ENCODE measurements around the gene MEIOSIN.
"Not testable (repeated sequence)": the region's sequence is repeated elsewhere in the genome, so short reads cannot be mapped to it uniquely, and the experiment has no call there.

Gene MEIOSIN

DNA sequence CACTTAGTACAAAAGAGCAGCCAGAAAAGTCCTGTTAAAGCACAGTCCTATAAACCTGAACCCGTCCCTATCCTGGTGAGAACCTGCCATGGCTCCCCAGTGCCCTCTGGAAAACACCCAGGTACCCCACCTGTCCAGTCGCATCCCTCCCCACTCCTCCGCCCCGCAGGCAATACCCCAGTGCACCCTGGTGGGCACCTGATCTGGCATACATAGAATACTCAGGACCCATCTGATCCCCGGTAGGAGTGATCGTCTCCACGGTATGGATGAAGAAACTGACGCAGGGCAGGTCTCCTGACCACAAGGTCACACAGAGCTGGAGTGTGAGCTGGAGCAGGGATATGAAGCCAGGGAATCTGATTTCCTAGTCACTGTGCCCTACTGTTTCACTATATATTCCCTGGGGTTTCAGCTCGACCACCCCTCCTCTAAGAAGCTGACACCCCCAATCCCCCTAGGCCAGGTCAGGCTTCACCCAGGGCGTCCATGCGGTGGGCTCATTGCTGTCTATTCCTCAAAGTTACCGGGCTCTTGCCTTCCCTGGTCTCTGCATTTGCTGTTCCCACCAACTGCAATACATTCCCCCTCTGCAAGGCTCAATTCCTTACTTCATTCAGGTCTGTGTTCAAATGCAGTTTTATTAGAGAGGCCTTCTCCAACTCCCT is 15.1 kb upstream of the MEIOSIN start:
- no peak for DNase-seq

DNA sequence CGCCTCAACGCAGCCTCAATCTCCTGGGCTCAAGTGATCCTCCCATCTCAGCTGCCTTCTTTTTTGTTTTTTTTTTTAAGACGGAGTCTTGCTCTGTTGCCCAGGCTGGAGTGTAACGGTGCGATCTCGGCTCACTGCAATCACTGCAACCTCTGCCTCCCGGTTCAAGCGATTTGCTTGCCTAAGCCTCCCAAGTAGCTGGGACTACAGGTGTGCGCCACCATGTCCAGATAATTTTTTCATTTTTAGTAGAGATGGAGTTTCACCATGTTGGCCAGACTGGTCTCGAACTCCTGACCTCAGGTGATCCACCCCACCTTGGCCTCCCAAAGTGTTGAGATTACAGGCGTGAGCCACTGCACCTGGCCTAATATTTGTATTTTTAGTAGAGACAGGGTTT is 13.2 kb upstream of the MEIOSIN start:
- not testable (repeated sequence) for DNase-seq

DNA sequence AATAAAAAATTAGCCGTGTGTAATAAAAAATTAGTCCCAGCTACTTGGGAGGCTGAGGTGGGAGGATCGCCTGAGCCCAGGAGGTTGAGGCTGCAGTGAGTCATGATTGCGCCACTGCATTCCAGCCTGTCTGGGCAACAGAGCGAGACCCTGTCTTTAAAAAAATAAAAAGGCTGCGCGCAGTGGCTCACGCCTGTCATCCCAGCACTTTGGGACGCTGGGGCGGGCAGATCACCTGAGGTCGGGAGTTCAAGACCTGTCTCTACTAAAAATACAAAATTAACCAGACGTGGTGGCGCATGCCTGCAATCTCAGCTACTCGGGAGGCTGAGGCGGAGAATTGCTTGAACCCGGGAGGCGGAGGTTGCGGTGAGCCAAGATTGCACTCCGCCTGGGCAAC is 4.6 kb upstream of the MEIOSIN start:
- DNase-seq, result not testable (repeated sequence)

DNA sequence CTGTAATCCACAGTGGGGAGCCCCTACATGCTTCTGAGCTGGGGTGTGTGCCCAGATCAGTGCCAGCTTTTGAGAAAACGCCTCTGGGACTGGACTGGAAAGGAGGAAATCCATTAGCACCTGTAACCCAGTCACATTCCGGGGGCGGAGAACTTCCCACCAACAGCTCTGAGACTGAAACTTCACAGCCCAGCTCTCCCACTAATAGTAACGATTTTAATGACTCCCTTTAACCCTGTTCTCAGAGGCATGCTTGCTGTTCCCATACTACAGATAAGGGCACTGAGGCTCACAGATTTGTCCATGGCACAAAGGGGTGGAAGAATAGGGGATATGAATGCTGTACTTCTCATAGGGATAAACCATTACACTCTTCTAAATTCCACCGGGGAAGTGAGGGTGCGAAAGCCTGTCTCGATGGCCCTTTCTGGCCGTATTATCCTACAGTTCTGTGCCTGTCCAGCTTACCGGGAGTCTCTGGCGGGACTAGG is 3.4 kb upstream of the MEIOSIN start:
- peak in 1 of 2 donors; percentile 25 for DNase-seq

DNA sequence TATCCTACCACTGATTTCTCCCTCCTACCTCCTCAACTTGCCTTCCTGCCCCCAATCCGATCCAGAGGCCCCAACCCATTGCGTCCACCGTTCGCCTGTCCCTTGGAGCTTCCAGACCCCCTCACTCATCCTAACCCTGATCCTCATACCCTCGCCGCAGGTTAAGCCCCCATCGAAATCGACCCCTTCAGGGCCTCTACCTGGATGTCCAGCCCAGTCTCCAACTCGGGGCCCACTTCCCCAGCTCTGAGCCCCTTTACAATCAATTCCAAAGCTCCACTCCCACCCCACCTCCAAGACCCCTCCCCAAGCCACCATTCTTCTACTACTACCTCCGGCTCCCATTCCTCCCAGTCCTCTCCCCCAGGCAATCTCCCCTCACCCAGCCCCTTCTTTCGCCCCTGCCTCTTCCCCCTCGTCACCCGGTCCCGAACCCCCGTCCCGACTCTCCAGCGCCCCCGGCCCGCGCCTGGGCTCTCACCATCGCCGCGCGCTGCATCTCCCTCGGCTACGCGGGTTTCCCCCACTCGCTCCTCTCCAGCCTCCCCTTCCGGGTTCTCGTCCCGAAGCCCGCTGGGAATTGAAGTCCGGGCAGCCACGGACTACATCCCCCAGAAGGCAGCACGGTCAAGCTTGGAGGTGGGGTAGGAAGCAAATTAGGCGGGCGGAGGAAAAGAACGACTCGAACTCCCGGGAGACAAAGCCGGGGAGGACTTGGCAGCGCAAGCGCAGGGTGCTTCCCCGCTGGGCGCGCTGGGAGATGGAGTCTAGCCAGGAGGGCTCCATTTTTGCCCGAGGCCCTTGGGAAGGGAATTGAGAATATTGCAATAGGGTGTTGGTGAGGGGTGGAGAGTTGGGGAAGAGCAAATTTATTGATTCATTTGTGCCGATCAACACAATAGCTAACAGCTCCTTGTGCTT is 2.6 kb upstream of the MEIOSIN start, which contains the start of gene FBXO46:
Gene FBXO46 (minus strand): TSS at position 529 of the 921 bp plus-strand sequence. CDS start 17,401 bp downstream, outside the sequence.
- peak; percentile 96 to 97 for DNase-seq

DNA sequence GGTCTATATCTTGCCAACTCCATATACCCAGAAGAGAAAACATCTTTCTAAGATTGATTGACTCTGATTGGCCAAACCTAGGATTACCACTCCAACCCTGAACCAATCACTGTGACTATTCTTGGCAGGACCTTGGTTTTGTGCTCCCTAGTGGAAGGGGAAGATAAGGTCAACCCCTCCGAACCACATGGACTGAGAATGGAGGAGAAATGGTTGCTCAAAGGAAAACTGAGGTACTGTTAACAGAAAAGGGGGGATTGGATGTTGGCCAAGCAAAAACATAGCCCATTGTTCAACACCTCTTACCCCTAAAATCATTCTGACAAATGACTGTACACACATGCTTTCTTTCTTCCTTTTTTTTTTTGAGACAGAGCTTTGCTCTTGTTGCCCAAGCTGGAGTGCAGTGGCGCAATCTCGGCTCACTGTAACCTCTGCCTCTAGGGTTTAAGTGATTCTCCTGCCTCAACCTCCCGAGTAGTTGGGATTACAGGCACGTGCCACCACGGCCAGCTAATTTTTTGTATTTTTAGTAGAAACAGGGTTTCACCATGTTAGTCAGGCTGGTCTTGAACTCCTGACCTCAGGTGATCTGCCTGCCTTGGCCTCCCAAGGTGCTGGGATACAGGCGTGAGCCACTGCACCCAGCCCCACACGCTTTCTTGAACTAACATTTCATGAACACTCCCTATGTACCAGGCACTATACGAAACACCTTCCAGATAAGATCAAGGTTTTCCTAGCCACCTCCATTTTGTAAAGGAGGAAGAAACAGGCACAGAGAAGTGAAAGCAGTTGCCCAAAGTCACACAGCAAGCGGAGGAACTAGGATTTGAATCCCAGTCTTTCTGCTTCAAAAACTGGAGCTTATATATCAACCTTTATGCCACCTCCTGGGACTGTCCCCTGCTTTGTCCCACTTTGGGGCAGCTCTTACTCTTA is 6.5 kb downstream of the MEIOSIN start:
- DNase-seq, result peak; percentile 56 to 62

DNA sequence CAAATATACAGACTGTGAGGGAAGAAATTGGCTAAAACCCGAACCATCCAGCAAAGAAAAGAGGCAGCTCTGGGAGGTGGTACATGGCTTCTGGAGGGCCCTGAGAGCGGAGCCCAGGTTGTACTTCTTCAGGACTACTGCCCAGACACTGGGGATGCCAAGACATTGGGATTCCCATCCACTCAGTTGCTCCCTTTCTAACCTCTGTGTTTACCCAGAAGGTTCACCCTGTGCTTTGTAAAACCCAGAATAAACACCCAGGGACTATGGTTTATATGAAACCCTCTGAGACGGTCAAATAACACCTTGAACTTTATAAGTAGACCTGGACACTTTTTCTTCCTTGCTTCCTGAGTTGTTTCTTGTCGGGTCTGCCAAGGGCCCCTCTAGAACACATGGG is 9.7 kb downstream of the MEIOSIN start:
- DNase-seq, result no peak

DNA sequence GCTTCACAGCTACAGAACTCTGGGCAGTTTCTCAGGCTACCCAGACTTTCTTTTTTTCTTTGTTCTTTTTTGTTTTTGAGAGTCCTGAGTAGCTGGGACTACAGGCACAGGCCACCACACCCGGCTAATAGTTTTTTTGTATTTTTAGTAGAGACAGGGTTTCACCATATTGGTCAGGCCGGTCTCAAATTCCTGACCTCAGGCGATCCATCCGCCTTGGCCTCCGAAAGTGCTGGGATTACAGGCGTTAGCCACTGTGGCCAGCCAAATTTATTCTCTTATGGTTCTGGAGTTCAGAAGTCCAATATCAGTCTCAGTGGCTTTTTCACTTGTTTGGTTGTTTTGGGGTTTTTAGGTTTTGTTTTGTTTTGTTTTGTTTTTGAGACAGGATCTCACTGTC is 12.4 kb downstream of the MEIOSIN start:
- DNase-seq, result no peak

DNA sequence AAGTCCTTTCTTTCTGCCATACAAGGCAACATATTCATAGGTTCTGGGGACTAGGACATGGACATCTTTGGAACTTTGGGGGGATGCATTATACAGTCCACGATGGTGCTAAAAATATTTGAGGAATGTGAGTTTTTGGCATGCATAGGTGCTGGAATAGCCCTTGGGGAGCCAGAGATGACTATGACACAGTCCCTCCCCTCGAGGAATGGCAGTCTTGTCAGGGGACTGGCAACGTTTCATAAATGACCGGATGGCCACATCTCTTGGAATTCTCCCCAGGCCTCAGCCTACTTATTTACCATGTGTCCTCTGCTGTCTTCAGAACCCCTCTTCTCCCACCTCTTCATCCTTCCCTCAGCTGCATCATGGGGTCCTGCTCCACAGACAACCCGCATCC is 13.6 kb downstream of the MEIOSIN start:
- DNase-seq, result no peak

DNA sequence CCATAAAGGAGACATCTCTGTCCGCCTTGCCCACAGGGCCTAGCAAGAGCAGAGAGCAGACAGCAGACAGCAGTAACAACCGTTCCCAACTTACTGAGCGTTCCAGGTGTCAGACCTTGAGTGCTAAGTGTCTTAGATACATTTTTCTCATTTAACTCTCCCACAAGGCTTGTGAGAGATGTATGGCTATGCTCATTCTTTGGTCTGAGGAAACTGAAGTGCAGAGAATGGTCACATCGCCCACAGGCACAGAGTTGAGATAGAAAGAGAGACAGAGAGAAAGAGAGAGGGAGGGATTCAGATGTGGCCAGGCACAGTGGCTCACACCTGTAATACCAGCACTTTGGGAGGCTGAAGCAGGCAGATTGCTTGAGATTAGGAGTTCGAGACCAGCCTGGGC is 14.3 kb downstream of the MEIOSIN start:
- DNase-seq, result no peak

DNA sequence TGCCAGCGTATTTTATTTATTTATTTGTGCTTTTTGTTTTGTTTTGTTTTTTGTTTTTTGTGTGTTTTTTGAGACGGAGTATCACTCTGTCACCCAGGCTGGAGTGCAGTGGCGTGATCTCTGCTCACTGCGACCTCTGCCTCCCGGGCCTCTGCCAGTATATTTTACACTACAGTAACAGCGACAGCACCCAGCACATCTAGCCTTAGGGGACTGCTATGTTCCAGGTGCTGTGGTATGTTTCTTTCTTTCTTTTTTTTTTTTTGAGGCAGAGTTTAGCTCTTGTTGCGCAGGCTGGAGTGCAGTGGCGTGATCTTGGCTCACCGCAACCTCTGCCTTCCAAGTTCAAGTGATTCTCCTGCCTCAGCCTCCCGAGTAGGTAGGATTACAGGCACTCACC is 18.2 kb downstream of the MEIOSIN start:
- DNase-seq, result not testable (repeated sequence)

DNA sequence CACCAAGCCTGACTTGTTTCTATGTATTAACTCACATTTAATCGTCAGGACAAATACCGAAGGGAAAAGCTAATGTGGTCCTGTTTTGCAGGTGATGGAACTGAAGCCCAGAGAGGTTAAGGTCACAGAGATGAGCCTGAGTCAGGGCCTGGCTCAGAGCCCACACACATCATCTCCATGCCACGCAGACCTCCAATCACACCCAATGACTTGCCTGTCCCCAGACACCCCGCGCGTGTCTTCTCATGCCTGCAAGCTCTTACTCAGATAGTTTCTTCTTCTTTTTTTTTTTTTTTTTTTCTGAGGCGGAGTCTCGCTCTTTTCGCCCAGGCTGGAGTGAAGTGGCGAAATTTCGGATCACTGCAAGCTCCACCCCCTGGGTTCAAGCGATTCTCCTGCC is 19.4 kb downstream of the MEIOSIN start:
- DNase-seq, result no peak

DNA sequence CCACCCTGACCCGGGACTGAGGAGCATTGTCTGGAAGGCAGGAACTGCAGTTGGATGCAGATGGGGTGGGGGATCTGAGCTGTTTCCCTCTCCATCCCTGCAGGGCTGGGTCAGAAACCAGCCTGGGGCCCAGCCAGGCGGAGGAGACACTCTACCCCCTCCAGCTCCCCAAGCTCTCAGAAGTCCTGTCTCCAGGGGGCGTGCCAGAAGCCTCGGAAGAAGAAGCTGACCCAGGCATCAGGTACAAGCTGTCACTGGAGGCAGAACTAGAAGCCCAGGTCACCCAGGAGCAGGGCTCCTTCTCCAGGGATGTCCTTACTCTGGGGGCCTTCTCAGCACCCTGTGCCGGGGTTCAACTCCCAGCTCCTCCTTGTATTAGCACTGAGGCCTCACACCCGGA is 20.3 kb downstream of the MEIOSIN start:
- no peak for DNase-seq

DNA sequence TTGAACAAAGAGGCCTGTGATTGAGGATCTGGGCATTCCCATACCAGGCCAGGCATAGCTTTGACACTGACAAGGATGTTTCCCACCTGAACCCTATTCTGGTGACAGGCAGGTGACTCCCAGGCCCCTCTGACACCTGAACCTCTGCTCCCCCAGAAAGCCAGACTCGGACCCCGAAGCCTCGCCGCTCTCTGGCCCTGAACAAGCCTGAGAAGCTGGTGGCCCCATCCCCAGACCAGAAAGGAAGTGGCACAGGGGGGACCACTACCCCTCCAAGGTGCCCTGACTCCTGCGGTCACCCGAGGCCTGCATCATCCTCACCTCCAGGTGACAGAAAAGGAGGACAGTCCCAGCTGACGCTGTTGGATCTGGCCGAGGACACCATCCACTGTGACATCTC is 21.1 kb downstream of the MEIOSIN start:
- DNase-seq, result no peak

DNA sequence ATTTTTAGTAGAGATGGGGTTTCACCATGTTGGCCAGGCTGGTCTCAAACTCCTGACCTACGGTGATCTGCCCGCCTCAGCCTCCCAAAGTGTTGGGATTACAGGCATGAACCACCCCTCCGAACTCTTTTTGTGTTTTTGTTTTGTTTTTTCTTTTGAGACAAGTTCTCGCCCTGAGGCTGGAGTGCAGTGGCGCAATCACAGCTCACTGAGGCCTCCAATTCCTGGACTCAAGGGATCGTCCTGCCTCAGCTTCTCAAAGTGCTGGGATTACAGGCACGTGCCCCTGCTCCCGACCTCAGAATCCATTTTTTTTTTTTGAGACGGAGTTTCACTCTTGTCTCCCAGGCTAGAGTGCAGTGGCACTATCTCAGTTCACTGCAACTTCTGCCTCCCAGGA is 24.5 kb downstream of the MEIOSIN start:
- no peak for DNase-seq

DNA sequence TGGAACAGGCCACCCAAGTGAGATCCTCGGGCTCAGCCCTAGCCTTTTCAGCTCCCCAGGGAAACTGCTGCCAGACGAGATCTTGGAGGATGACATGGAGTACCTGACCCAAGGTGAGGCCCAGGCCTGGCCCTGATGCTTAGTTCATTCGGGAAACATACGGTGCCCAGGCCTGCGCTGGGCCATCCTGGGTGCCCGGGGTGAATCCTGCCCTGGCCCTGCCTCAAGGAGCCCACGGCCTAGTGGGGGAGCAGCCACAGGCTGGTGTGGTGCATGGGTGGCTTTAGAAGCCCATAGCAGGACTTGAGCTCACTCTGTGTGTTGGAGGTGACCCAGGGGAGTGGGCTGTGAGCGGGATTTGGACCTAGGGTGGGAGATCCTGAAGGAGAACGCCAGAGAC is 25.7 kb downstream of the MEIOSIN start:
- no peak for DNase-seq

DNA sequence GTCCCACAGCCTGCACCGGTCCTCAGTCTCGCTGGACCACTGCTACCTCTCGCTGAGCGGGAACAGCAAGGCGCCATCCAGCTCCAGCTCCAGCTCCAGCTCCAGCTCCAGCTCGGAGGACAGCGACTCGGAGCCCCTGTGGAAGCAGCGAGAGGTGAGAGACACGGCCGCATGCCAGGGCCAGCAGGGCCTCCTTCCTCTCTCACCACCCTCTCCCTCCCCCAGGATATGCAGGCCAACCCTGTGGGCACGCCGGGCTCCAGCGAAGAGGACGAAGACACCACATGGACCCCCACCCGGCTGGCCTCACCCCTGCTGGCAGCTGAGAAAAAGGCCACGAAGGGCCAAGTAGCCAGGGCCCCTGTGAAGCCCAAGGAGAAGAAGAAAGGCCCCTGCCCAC is 28.5 kb downstream of the MEIOSIN start:
- DNase-seq, result no peak

DNA sequence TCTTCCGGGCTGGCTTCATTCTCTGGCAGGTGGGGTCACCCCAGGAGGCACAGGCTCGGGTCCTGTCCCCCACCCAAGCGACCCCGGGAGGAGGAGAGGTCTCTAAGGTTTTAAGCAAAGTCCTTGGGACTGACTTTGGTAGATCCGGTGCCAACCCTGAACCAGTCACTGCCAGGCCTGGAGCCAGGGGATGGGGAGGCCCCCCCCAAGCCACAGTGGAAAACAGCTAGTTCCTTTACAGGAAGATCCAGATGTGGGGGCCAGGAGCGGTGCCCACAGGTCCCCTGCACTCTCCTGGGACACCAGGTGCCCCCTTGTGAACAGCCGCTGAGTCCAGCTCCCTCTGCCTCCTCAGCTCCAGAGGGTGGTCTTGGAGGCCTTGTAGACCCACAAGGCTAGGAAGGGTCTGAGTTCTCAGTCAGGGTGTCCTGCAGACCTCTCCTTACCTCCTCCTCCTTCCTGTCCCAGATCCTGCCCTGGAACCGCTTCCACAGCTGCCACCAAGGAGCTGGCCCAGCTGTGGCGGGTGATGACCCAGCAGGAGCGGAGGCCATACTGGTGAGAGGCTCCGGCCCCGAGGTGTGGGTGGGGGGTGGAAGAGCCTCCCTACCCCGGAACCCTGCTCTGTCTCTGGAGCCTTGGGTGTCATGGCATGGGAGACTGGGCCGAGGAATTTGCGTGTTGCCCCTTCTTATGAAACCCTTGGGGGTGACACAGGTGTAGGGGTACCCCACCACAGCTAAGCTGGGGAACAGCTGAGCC is 29.8 kb downstream of the MEIOSIN start:
- no peak for DNase-seq

DNA sequence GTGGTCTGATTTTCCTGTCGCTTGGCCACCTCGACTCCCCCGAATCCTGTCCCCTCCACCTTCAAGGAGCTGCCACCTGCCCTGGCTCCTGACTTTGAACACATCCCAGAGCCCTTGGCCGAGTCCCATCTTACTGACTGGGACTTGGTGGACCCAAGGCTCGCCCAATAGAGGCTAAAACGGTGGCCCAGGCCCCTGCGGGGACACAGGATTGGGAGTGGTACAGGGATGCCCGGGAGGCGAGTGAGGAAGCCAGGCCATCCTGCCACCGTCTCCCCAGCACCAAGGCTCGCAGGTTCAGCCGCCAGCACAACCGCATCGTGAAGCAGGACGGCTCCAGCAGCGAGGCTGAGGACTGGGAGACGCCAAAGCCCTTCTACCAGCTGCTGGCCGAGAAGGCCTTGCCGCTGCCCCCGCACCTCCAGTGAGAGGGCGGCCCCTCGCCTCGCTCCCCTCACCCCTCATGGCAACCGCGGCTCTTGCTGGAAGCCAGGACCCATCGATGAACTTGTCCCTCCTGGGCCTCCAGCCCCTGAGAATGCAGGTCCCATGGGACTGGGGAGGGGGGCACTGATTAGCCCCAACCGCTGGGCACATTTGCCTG is 30.6 kb downstream of the MEIOSIN start:
- DNase-seq, result no peak

DNA sequence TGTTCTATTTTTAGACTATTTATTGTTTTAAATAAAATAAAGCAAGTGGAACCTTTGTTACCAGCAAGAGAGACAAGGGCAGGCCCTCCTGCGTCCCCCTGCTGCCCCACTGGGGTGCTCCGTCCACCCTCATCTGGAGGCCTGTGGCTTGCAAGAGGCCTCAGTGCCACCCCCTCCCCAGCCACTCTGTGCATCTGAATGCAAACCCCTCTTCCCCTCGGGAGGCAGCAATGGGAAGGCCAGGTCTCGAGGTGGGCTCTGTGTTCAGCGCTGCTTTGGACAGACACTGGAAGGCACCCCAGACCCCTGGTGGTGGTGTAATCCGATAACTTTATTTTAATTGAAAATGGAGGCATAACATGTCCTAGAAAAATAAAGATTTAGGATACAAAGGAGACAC is 31.2 kb downstream of the MEIOSIN start:
- no peak for DNase-seq

DNA sequence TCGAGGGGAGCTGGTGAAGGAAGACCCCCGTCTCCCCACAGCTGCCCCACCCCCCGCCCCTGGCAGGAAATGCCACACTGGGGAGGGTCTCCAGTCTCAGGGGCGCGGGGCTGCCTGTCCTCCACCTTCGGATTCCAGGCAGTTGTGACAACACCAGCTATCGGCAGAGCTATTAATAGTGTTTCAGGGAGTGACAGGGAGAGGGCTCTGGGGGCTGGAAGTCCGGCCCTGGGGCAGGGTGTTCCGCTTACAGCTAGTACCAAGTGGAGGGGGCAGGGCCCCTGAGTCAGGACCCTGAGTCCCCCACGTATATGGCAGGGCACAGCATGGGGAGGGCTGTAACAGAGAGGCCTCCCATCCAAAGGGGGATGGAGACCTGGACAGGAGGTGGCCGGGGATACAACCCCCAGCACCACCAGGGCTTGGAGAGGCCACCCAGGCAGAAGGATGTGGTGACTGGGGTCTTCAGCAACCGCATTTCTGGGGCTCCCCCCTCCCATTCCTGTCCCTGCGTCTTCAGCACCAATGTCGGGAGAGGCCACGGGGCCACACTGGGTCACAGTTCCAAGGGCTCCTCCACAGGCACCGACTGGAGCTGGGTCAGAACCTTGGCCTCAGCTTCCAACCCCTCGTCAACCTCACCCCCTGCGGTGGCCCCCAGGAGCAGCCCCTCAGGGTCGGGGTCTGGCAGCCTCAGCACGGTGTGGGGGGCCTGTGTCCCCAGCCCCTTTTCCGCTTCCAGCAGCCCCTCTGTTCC is 31.9 kb downstream of the MEIOSIN start:
- DNase-seq, result no peak
